ENCODE results near the gene TRIM63. TPM values are rescaled to one million over a fixed set of nuclear protein-coding genes. Genes with fewer than 3 reads are reported as not detected.

TRIM63 gene
- total RNA-seq, 2 experiments from 2014 or later, result not detected

DNA sequence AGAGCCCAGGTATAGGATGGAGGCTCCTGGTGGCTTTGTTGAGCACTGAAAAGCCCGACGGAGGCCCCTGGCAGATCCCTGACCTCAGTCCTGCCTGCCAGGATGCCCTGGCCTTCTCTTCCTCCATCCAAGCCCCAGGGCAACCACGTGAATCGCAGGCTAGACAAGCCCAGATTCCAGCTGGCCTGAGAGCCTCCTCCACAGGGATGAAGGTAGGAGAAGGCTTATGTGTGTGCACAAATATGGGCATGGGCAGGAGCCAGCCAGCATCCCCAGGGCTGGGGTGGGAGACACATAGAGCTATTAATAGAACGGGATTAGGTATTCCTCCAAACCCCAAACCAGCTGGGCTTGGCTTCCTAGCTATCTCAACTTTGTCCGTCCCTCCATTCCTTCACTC is 49.8 kb downstream of the TRIM63 start:
- ATAC-seq (ENCODE audit: poor library complexity) (no peak), DNase-seq (no peak)
- intact Hi-C loops (cut with DNase I, micrococcal nuclease), result no loop called here
- H3K9me3 Mint-ChIP-seq, result no peaks in the 10 kb centered on the region
- H3K9me3 ChIP-seq (ENCODE audit: control insufficient read depth in 1 of 2, insufficient read depth in 1 of 2, low read length in 2 of 2), result no peaks in the 10 kb centered on the region
- H3K4me3 ChIP-seq (ENCODE audit: low read length), result no peak overlapping the region
- H3K4me1 ChIP-seq (ENCODE audit: insufficient read depth, low read length), result no peaks in the 10 kb centered on the region
- TF ChIP-seq CTCF (IDR thresholded peaks at IDR 0.05), result no peak
- no peaks in the 10 kb centered on the region for H3K36me3 ChIP-seq (ENCODE audit: insufficient read depth, low read length)
- ChIA-PET CTCF (no interaction called here), POLR2A (no interaction called here)
- no peak overlapping the region for H3K27ac Mint-ChIP-seq
- no peak overlapping the region for H3K4me3 Mint-ChIP-seq
- H3K36me3 Mint-ChIP-seq (ENCODE audit: low read depth), result no peaks in the 10 kb centered on the region
- peaks cover 15% of the 10 kb centered on the region for H3K4me1 Mint-ChIP-seq (ENCODE audit: low read depth)
- H3K27me3 ChIP-seq (ENCODE audit: control insufficient read depth in 1 of 2, insufficient read depth in 2 of 2, low read length in 2 of 2), result no peaks in the 10 kb centered on the region
- H3K27ac ChIP-seq (ENCODE audit: low read depth in 1 of 2, low read length in 2 of 2), result no peak overlapping the region
- H3K27me3 Mint-ChIP-seq, result no peaks in the 10 kb centered on the region

GRCh38 chr1:26016953-26017545 is 50.4 kb downstream of the TRIM63 start:
- Mint-ChIP-seq H3K9me3 (no peaks in the 10 kb centered on the region), H3K4me1 (ENCODE audit: low read depth) (peaks cover 15% of the 10 kb centered on the region), H3K36me3 (ENCODE audit: low read depth) (no peaks in the 10 kb centered on the region), H3K4me3 (no peak overlapping the region), H3K27ac (peak overlapping the region; percentile 47), H3K27me3 (no peaks in the 10 kb centered on the region)
- no peaks in the 10 kb centered on the region for H3K9me3 ChIP-seq (ENCODE audit: control insufficient read depth in 1 of 2, insufficient read depth in 1 of 2, low read length in 2 of 2)
- H3K27me3 ChIP-seq (ENCODE audit: control insufficient read depth in 1 of 2, insufficient read depth in 2 of 2, low read length in 2 of 2), result no peaks in the 10 kb centered on the region
- no peak for TF ChIP-seq CTCF (IDR thresholded peaks at IDR 0.05)
- POLR2A ChIA-PET, result no interaction called here
- no peaks in the 10 kb centered on the region for H3K4me1 ChIP-seq (ENCODE audit: insufficient read depth, low read length)
- H3K4me3 ChIP-seq (ENCODE audit: low read length), result no peak overlapping the region
- no peaks in the 10 kb centered on the region for H3K36me3 ChIP-seq (ENCODE audit: insufficient read depth, low read length)
- ATAC-seq (ENCODE audit: poor library complexity) (peak; percentile 77), DNase-seq (peak in 2 of 14 experiments; percentile 24 to 29)
- H3K27ac ChIP-seq (ENCODE audit: low read depth in 1 of 2, low read length in 2 of 2), result no peak overlapping the region
- intact Hi-C loops (cut with DNase I, micrococcal nuclease), result no loop called here
- CTCF ChIA-PET, result no interaction called here

GRCh38 chr1:26016258-26016952 is 51.0 kb downstream of the TRIM63 start:
- no peak for ATAC-seq (ENCODE audit: poor library complexity)
- Histone ChIP-seq H3K4me1 (ENCODE audit: insufficient read depth, low read length) (no peaks in the 10 kb centered on the region), H3K4me3 (ENCODE audit: low read length) (no peak overlapping the region), H3K9me3 (ENCODE audit: control insufficient read depth in 1 of 2, insufficient read depth in 1 of 2, low read length in 2 of 2) (no peaks in the 10 kb centered on the region), H3K36me3 (ENCODE audit: insufficient read depth, low read length) (no peaks in the 10 kb centered on the region), H3K27me3 (ENCODE audit: control insufficient read depth in 1 of 2, insufficient read depth in 2 of 2, low read length in 2 of 2) (no peaks in the 10 kb centered on the region), H3K27ac (ENCODE audit: low read depth in 1 of 2, low read length in 2 of 2) (no peak overlapping the region)
- ChIA-PET POLR2A (no interaction called here), CTCF (no interaction called here)
- H3K9me3 Mint-ChIP-seq, result no peaks in the 10 kb centered on the region
- intact Hi-C loops (cut with DNase I, micrococcal nuclease), result no loop called here
- no peak for DNase-seq
- peak overlapping the region; percentile 47 for H3K27ac Mint-ChIP-seq
- no peak overlapping the region for H3K4me3 Mint-ChIP-seq
- H3K4me1 Mint-ChIP-seq (ENCODE audit: low read depth), result peaks cover 15% of the 10 kb centered on the region
- H3K36me3 Mint-ChIP-seq (ENCODE audit: low read depth), result no peaks in the 10 kb centered on the region
- no peaks in the 10 kb centered on the region for H3K27me3 Mint-ChIP-seq
- TF ChIP-seq CTCF (IDR thresholded peaks at IDR 0.05), result no peak

All from CD4-positive, alpha-beta T cell (primary cell).